Stimulated activated naive B cell treated with anti-CD40 and anti-IgM and Interleukin-4, amounts not matched to agents 10 μg/mL and 1 μg/mL and 100 μg/mL, for 72 hours (primary cell): ENCODE results near the gene SLC4A1.

Experiments used
- ATAC-seq, 2 donors: fragments of 150-1000 bp; cut with Tn5 transposase; replicated peaks; 2 replicates each; pipeline ENCODE4 v1.10.0; 2021; ENCODE audit warnings: moderate library complexity in 1 of 2
- DNase-seq: peaks from one replicate; pipeline ENCODE4 v3.0.0; 2021
- H3K27ac Mint-ChIP-seq: one replicate; pipeline ENCODE4 v1.8.0; 2022; ENCODE audit warnings: mild to moderate bottlenecking, mixed read lengths
- H3K27me3 Mint-ChIP-seq, 2 donors: one replicate each; pipeline ENCODE4 v1.8.0; 2022; ENCODE audit warnings: mixed read lengths in 2 of 2
- H3K36me3 Mint-ChIP-seq, 2 donors: one replicate each; pipeline ENCODE4 v1.8.0; 2022; ENCODE audit warnings: mixed read lengths in 2 of 2, mild to moderate bottlenecking in 1 of 2
- H3K4me1 Mint-ChIP-seq, 2 donors: one replicate each; pipeline ENCODE4 v1.8.0; 2022; ENCODE audit warnings: mixed read lengths in 2 of 2, mild to moderate bottlenecking in 1 of 2
- H3K4me3 Mint-ChIP-seq, 2 donors: one replicate each; pipeline ENCODE4 v1.8.0; 2022; ENCODE audit warnings: mild to moderate bottlenecking in 2 of 2, mixed read lengths in 2 of 2, moderate library complexity in 1 of 2
- H3K9me3 Mint-ChIP-seq, 2 donors: one replicate each; pipeline ENCODE4 v1.8.0; 2022; ENCODE audit warnings: mixed read lengths in 2 of 2, mild to moderate bottlenecking in 1 of 2

Gene SLC4A1

DNA sequence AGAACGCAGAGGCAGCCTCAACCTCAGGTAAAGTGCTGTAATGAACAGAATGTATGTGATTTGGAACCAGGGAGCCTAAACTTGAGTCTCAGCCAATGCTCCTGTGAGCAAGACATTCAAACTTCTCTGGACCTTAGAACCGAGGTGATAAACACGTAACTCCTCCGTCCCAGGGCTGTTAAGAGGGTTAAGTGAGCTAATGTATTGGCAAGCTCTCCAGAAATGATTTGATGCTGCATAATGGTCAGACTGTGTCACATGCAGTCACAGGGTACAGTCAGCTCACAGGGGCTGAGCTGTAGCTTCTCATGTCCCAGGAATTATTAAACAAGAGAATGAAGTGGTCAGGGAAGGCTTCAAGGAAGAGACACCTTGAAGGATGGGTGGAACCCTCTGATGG is 10.0 kb upstream of the SLC4A1 start:
- ATAC-seq: no peak
- no peak overlapping the region for H3K27ac Mint-ChIP-seq
- peaks cover 15% of the 10 kb centered on the region in 2 donors for H3K4me1 Mint-ChIP-seq
- DNase-seq: no peak
- no peaks in the 10 kb centered on the region for H3K36me3 Mint-ChIP-seq
- H3K4me3 Mint-ChIP-seq: no peak overlapping the region
- no peaks in the 10 kb centered on the region for H3K9me3 Mint-ChIP-seq
- peaks cover 22 to 53% of the 10 kb centered on the region in 2 donors for H3K27me3 Mint-ChIP-seq

GRCh38 chr17:44273607-44274006 is 5.7 kb upstream of the SLC4A1 start:
- ATAC-seq: no peak
- H3K4me1 Mint-ChIP-seq: peaks cover 2 to 5% of the 10 kb centered on the region in 2 donors
- no peak overlapping the region for H3K4me3 Mint-ChIP-seq
- peaks cover 37 to 42% of the 10 kb centered on the region in 2 donors for H3K27me3 Mint-ChIP-seq
- no peaks in the 10 kb centered on the region for H3K36me3 Mint-ChIP-seq
- H3K9me3 Mint-ChIP-seq: no peaks in the 10 kb centered on the region
- no peak overlapping the region for H3K27ac Mint-ChIP-seq
- DNase-seq: no peak

DNA sequence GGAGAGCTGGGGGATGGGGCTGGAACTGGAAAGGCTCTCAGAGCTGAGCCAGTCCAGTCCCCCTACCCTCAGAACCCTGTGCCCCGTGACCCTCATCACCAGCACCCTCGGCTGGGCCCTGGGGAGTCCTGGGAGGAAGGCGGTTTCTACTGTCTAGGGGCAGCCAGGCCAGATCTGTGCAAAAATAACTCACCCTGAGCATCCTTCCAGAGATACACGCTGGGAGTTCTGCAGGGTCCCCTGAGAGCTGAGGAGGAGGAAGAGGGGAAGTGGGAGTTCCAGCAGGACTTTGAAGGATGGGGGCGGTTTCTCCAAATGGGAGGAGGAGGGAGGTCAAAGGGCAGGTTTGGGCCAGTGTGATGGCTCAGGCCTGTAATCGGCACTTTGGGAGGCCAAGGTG is 5.0 kb upstream of the SLC4A1 start:
- Mint-ChIP-seq H3K9me3 (no peaks in the 10 kb centered on the region), H3K27ac (no peak overlapping the region), H3K4me3 (no peak overlapping the region), H3K27me3 (peaks cover 32 to 41% of the 10 kb centered on the region in 2 donors), H3K4me1 (peaks cover 2 to 5% of the 10 kb centered on the region in 2 donors), H3K36me3 (no peaks in the 10 kb centered on the region)
- DNase-seq (no peak), ATAC-seq (no peak)

GRCh38 chr17:44272321-44272951 is 4.5 kb upstream of the SLC4A1 start:
- DNase-seq (no peak), ATAC-seq (no peak)
- Mint-ChIP-seq H3K36me3 (no peaks in the 10 kb centered on the region), H3K4me1 (peaks cover 2 to 5% of the 10 kb centered on the region in 2 donors), H3K4me3 (no peak overlapping the region), H3K9me3 (no peaks in the 10 kb centered on the region), H3K27ac (no peak overlapping the region), H3K27me3 (peaks cover 31 to 36% of the 10 kb centered on the region in 2 donors)

- DNase-seq (no peak), ATAC-seq (no peak)
- Mint-ChIP-seq H3K4me1 (peaks cover 0 to 5% of the 10 kb centered on the region in 2 donors), H3K9me3 (no peaks in the 10 kb centered on the region), H3K27me3 (peaks cover 22 to 28% of the 10 kb centered on the region in 2 donors), H3K4me3 (no peak overlapping the region), H3K27ac (no peak overlapping the region), H3K36me3 (no peaks in the 10 kb centered on the region)
Observed at GRCh38 chr17:44269535-44270240, 1.8 kb upstream of the SLC4A1 start.

GRCh38 chr17:44268709-44269534 is 987 bp upstream of the SLC4A1 start:
- H3K27me3 Mint-ChIP-seq: peaks cover 22% of the 10 kb centered on the region in 2 donors

GRCh38 chr17:44267165-44267455 is 825 bp downstream of the SLC4A1 start:
- Mint-ChIP-seq H3K27ac (no peak overlapping the region), H3K4me1 (no peaks in the 10 kb centered on the region), H3K9me3 (no peaks in the 10 kb centered on the region), H3K4me3 (no peak overlapping the region), H3K27me3 (peaks cover 17 to 18% of the 10 kb centered on the region in 2 donors), H3K36me3 (no peaks in the 10 kb centered on the region)
- DNase-seq (no peak), ATAC-seq (no peak)

More at GRCh38 chr17:44268709-44269534, 987 bp upstream of the SLC4A1 start:
- Mint-ChIP-seq H3K4me1 (peaks cover 0 to 5% of the 10 kb centered on the region in 2 donors), H3K4me3 (no peak overlapping the region), H3K36me3 (no peaks in the 10 kb centered on the region), H3K9me3 (no peaks in the 10 kb centered on the region), H3K27ac (no peak overlapping the region)
- no peak for ATAC-seq
- DNase-seq: no peak

GRCh38 chr17:44266402-44267164 is 1.4 kb downstream of the SLC4A1 start:
- no peak overlapping the region for H3K27ac Mint-ChIP-seq
- H3K36me3 Mint-ChIP-seq: no peaks in the 10 kb centered on the region
- ATAC-seq (no peak), DNase-seq (no peak)
- H3K4me1 Mint-ChIP-seq: no peaks in the 10 kb centered on the region
- peaks cover 13% of the 10 kb centered on the region in 2 donors for H3K27me3 Mint-ChIP-seq
- H3K4me3 Mint-ChIP-seq: no peak overlapping the region
- no peaks in the 10 kb centered on the region for H3K9me3 Mint-ChIP-seq

- H3K4me1 Mint-ChIP-seq: no peaks in the 10 kb centered on the region
- H3K9me3 Mint-ChIP-seq: no peaks in the 10 kb centered on the region
- no peak overlapping the region for H3K4me3 Mint-ChIP-seq
- H3K27me3 Mint-ChIP-seq: peaks cover 6 to 9% of the 10 kb centered on the region in 2 donors
- H3K36me3 Mint-ChIP-seq: no peaks in the 10 kb centered on the region
- DNase-seq: no peak
- no peak for ATAC-seq
- no peak overlapping the region for H3K27ac Mint-ChIP-seq
Observed at GRCh38 chr17:44263345-44263902, 4.5 kb downstream of the SLC4A1 start.

DNA sequence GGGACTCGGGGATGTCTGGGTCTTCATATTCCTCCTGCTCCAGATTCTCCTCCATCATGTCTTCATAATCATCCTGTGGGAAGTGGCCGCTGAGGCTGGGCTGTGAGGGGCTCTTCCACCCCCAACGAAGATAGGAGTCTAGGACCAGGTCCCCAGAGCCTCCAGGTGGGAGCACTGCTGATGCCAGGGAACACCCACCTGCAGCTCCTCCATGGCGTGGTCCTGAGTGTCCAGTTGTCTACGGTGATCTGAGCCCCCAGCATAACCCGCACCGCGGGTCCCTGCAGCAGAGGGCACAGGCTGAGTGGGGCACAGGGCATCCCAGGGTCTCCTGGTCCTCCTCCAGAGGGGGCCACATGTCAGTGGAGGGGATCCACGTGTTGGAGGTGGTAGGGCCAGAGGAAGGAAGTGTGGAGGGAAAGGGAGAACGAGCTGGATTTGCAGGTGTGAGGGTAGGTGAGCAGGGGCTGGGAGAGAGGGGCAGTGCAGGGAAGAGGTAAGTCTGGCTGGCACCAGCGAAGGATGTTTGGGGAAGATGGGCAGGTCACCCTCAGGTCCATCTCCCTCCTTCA is 5.2 kb downstream of the SLC4A1 start:
- H3K27ac Mint-ChIP-seq: no peak overlapping the region
- no peak overlapping the region for H3K4me3 Mint-ChIP-seq
- no peaks in the 10 kb centered on the region for H3K4me1 Mint-ChIP-seq
- DNase-seq (no peak), ATAC-seq (no peak)
- no peaks in the 10 kb centered on the region for H3K9me3 Mint-ChIP-seq
- H3K27me3 Mint-ChIP-seq: peaks cover 6 to 8% of the 10 kb centered on the region in 2 donors
- no peaks in the 10 kb centered on the region for H3K36me3 Mint-ChIP-seq

- Mint-ChIP-seq H3K9me3 (no peaks in the 10 kb centered on the region), H3K27me3 (peaks cover 11 to 13% of the 10 kb centered on the region in 2 donors), H3K4me1 (no peaks in the 10 kb centered on the region), H3K27ac (no peak overlapping the region), H3K4me3 (no peak overlapping the region), H3K36me3 (no peaks in the 10 kb centered on the region)
- ATAC-seq (no peak), DNase-seq (no peak)
Observed at GRCh38 chr17:44260296-44260695, 7.6 kb downstream of the SLC4A1 start.

- H3K4me3 Mint-ChIP-seq: no peak overlapping the region
- H3K4me1 Mint-ChIP-seq: no peaks in the 10 kb centered on the region
- no peaks in the 10 kb centered on the region for H3K36me3 Mint-ChIP-seq
- H3K27ac Mint-ChIP-seq: no peak overlapping the region
- peaks cover 11 to 25% of the 10 kb centered on the region in 2 donors for H3K27me3 Mint-ChIP-seq
- no peak for DNase-seq
- no peak for ATAC-seq
- H3K9me3 Mint-ChIP-seq: no peaks in the 10 kb centered on the region
Observed at GRCh38 chr17:44258811-44259351, 9.1 kb downstream of the SLC4A1 start.
